HFFc6 (cell line): ENCODE data around the gene MB. TPM values are rescaled to one million over a fixed set of nuclear protein-coding genes. Genes with fewer than 3 reads are reported as not detected.

Experiments
- DNase-seq: peaks from one replicate; pipeline ENCODE4 v3.0.0-alpha.2; 2018
- H3K27ac Mint-ChIP-seq: 2 replicates; pipeline ENCODE4 v1.8.0; 2020; ENCODE audit warnings: mild to moderate bottlenecking, mixed read lengths
- H3K27me3 Mint-ChIP-seq: 2 replicates; pipeline ENCODE4 v1.8.0; 2021; ENCODE audit warnings: mild to moderate bottlenecking, moderate library complexity, mixed read lengths; ENCODE audit not compliant: insufficient read depth
- H3K36me3 Mint-ChIP-seq: 2 replicates; pipeline ENCODE4 v1.8.0; 2021; ENCODE audit warnings: low read depth, mixed read lengths
- H3K4me1 Mint-ChIP-seq: 2 replicates; pipeline ENCODE4 v1.8.0; 2020; ENCODE audit warnings: low read depth, mixed read lengths
- H3K4me3 Mint-ChIP-seq: 2 replicates; pipeline ENCODE4 v1.8.0; 2020; ENCODE audit warnings: mild to moderate bottlenecking, moderate library complexity, mixed read lengths
- H3K9me3 Mint-ChIP-seq: 2 replicates; pipeline ENCODE4 v1.8.0; 2020; ENCODE audit warnings: mild to moderate bottlenecking, mixed read lengths
- total RNA-seq, 6 experiments: library from RNA; stranded (reverse); fragmentation: NEBNext Ultra II Directional; extraction: Animal tissue kit (Norgen Biotek cat#: 25700); gene quantifications; 2 replicates in 1 of 6; 3 replicates in 5 of 6; pipeline ENCODE4 v1.2.3, GENCODE V29; 2021
- TF ChIP-seq, protein P1 (sequence below): fragments of 200-600 bp; sonication (generic); IDR thresholded peaks from 2 replicates; pipeline ENCODE4 v1.5.0; 2021; ENCODE audit warnings: antibody characterized with exemption, mild to moderate bottlenecking

MB gene
- total RNA-seq, 6 experiments from 2014 or later: not detected

DNA sequence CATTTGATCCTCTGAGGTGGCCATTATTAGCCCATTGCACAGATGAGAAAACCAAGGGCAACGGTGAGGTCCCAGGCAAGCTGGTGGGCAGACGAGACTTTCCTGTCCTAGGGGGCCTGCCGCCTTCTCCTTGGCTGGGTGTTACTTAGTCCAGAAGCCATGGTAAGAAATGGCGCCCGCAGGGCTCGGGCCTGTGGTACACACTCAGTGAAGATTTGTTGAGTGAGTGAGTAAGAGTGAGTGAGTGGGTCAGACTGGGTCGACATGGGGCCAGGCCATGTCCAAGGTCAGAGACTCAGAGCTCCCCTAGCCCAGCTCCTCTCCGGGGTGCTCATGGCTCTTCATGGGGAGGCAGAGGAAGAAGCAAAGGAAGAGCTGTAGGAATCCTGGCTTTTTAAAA is 40.5 kb downstream of the MB start:
- no peaks in the 10 kb centered on the region for H3K4me1 Mint-ChIP-seq
- no peak overlapping the region for H3K4me3 Mint-ChIP-seq
- H3K27me3 Mint-ChIP-seq: peaks cover 16% of the 10 kb centered on the region
- H3K27ac Mint-ChIP-seq: no peak overlapping the region
- H3K36me3 Mint-ChIP-seq: no peaks in the 10 kb centered on the region
- no peaks in the 10 kb centered on the region for H3K9me3 Mint-ChIP-seq
- no peak for DNase-seq
- TF ChIP-seq, protein P1, sequence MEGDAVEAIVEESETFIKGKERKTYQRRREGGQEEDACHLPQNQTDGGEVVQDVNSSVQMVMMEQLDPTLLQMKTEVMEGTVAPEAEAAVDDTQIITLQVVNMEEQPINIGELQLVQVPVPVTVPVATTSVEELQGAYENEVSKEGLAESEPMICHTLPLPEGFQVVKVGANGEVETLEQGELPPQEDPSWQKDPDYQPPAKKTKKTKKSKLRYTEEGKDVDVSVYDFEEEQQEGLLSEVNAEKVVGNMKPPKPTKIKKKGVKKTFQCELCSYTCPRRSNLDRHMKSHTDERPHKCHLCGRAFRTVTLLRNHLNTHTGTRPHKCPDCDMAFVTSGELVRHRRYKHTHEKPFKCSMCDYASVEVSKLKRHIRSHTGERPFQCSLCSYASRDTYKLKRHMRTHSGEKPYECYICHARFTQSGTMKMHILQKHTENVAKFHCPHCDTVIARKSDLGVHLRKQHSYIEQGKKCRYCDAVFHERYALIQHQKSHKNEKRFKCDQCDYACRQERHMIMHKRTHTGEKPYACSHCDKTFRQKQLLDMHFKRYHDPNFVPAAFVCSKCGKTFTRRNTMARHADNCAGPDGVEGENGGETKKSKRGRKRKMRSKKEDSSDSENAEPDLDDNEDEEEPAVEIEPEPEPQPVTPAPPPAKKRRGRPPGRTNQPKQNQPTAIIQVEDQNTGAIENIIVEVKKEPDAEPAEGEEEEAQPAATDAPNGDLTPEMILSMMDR: no peak

DNA sequence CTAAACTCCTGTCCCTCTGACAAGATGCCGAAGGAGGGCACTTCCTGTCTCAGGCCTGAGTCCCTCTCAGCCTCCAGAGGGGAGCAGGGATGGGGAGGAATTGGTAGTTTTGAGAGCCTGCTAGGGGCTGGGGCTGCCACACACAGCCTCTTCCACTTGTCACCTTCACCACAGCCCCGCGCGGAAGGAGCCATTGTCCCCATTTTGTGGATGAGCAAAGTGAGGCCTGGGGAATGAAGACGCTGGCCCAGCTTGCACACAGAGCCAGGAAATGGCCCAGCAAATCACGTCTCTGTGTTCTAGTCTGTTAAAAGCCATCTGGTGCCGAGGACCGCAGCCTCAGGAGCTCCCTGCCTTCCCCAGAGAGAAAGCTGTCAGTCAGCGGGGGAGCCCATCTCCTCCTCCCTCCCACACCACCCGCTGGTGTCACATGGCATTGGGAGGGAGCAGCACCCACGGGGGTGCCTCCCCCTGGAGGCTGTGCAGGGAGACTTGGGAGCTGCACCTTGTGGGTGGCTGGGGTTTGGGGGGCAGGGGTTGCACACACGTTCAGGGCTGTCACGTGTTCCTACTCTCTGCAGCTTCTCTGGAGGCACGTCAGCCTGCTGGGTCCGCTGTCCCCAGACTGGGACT is 41.9 kb downstream of the MB start:
- no peaks in the 10 kb centered on the region for H3K36me3 Mint-ChIP-seq
- no peaks in the 10 kb centered on the region for H3K4me1 Mint-ChIP-seq
- TF ChIP-seq, protein P1: no peak
- H3K9me3 Mint-ChIP-seq: no peaks in the 10 kb centered on the region
- H3K27me3 Mint-ChIP-seq: peaks cover 16% of the 10 kb centered on the region
- no peak for DNase-seq
- no peak overlapping the region for H3K4me3 Mint-ChIP-seq
- no peak overlapping the region for H3K27ac Mint-ChIP-seq

DNA sequence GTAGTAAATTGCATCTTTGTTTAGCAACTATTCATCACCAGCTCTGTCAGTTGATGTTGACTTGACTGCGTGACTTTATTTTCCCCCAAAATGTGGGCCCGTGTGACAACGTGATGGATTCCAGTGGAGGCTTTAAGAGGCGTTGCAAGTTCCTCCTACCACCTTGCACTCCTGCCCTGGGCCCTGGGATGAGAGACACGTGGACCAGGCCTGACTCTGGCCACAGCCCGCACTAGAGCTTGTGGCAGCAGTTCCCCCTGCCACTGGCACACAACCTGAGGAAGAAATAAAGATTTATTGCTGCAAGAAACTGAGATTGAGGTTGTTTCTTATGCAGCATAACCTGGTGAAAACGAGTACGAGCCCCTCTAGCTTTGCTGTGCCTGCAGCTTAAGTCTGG is 44.6 kb downstream of the MB start:
- Mint-ChIP-seq H3K36me3 (no peaks in the 10 kb centered on the region), H3K27me3 (peaks cover 17% of the 10 kb centered on the region), H3K9me3 (no peaks in the 10 kb centered on the region), H3K4me1 (peaks cover 16% of the 10 kb centered on the region), H3K27ac (no peak overlapping the region), H3K4me3 (no peak overlapping the region)
- no peak for DNase-seq
- TF ChIP-seq, protein P1: no peak

DNA sequence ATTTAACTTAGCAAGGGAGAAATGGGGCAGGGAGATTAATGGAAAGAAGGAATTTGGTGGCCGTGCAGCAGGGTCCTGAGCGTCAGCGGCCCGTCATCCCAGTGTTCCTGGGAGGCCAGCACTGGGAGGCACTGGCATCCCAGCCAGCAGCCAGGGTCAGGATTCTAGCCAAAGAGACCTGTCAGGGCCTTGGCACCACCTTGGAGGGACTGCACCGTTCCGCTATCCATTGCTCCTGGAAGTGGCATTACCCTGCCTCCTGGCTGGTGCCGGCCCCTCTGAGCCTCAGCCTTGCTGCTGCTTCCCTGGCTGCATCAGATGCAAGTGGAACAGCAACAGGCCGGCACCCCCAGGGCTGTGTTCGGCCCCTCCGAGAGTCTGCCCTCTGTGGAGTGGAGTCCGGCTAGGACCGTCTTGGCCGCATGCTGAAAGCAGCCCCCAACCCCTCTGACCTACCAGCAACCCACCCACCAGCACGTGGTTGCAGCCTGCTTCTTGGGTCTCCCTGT is 46.4 kb downstream of the MB start:
- no peak for DNase-seq
- Mint-ChIP-seq H3K27ac (no peak overlapping the region), H3K9me3 (no peaks in the 10 kb centered on the region), H3K4me1 (peaks cover 18% of the 10 kb centered on the region), H3K36me3 (no peaks in the 10 kb centered on the region), H3K27me3 (peaks cover 19% of the 10 kb centered on the region), H3K4me3 (no peak overlapping the region)
- TF ChIP-seq, protein P1: no peak

DNA sequence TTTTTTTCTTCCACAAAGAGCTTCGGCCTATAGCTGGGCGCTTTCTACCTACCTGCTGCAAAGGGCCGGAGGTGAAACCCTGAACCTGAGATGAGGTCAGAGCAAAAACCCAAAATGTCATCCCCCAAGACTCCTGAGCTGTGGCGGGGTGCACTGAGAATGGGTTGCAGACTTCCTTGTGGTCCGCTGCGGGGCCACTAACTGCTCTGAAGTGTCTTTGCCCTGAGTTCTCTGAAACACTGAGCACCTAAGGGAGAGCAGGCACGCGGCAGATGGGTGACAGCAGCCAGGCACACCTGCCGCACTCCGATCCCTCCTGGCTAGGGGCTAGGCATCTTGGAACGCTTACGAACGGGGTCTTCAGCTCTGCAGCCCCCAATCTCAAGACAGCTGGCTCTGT is 47.2 kb downstream of the MB start:
- Mint-ChIP-seq H3K36me3 (no peaks in the 10 kb centered on the region), H3K27ac (no peak overlapping the region), H3K9me3 (no peaks in the 10 kb centered on the region), H3K27me3 (peaks cover 12% of the 10 kb centered on the region), H3K4me3 (no peak overlapping the region), H3K4me1 (peaks cover 26% of the 10 kb centered on the region)
- TF ChIP-seq, protein P1: no peak
- no peak for DNase-seq
